Immature natural killer cell (primary cell): Measurements from ENCODE around the gene SIL1. TPM values are rescaled to one million over a fixed set of nuclear protein-coding genes. Genes with fewer than 3 reads are reported as not detected.
"Not testable (repeated sequence)": the region's sequence is repeated elsewhere in the genome, so short reads cannot be mapped to it uniquely, and the experiment has no call there.

Source experiments
- DNase-seq, 3 donors: peaks; one replicate each; pipeline ENCODE4 v3.0.0; 2022; ENCODE audit warnings: mixed read lengths in 1 of 3
- H3K27ac Mint-ChIP-seq, 6 donors: one replicate each; pipeline ENCODE4 v1.8.0; 2020; ENCODE audit warnings: mixed read lengths in 6 of 6, mild to moderate bottlenecking in 5 of 6, inconsistent platforms in 4 of 6, moderate library complexity in 3 of 6
- H3K27me3 Mint-ChIP-seq, 3 donors: one replicate each; pipeline ENCODE4 v1.8.0; 2020 to 2021; ENCODE audit warnings: low read depth in 3 of 3, mild to moderate bottlenecking in 3 of 3, mixed read lengths in 3 of 3, moderate library complexity in 3 of 3, inconsistent platforms in 1 of 3
- H3K36me3 Mint-ChIP-seq, 3 donors: one replicate each; pipeline ENCODE4 v1.8.0; 2020; ENCODE audit warnings: mixed read lengths in 3 of 3, inconsistent platforms in 2 of 3, mild to moderate bottlenecking in 2 of 3
- H3K4me1 Mint-ChIP-seq, 2 donors: one replicate each; pipeline ENCODE4 v1.8.0; 2020; ENCODE audit warnings: inconsistent platforms in 2 of 2, mild to moderate bottlenecking in 2 of 2, mixed read lengths in 2 of 2, moderate library complexity in 1 of 2
- H3K4me3 Mint-ChIP-seq, 5 donors: one replicate each; pipeline ENCODE4 v1.8.0; 2020; ENCODE audit warnings: mild to moderate bottlenecking in 5 of 5, mixed read lengths in 5 of 5, inconsistent platforms in 3 of 5, moderate library complexity in 3 of 5
- H3K9me3 Mint-ChIP-seq, 6 donors: one replicate each; pipeline ENCODE4 v1.8.0; 2020; ENCODE audit warnings: mild to moderate bottlenecking in 6 of 6, mixed read lengths in 6 of 6, inconsistent platforms in 4 of 6, moderate library complexity in 3 of 6
- polyA plus RNA-seq, 3 donors: library from polyadenylated mRNA; unstranded; fragments of 300-500 nt; fragmentation: Illumina TruSeq; gene quantifications; one replicate each; pipeline ENCODE4 v1.2.3, GENCODE V29; 2021

The SIL1 gene
- polyA plus RNA-seq, 3 donors from 2014 or later = 22.0 to 22.7 (median 22.1) TPM

GRCh38 chr5:139178935-139179334 lies 19.2 kb downstream of the SIL1 start:
- Mint-ChIP-seq H3K4me1 (peaks cover 24 to 34% of the 10 kb centered on the region in 2 donors), H3K27me3 (peaks cover 0 to 3% (median 0%) of the 10 kb centered on the region in 3 donors), H3K36me3 (no peaks in the 10 kb centered on the region), H3K9me3 (peaks cover 0 to 3% (median 0%) of the 10 kb centered on the region in 6 donors), H3K27ac (peak overlapping the region in 3 of 6 donors; percentile 7 to 86 (median 51)), H3K4me3 (no peak overlapping the region)
- no peak for DNase-seq

GRCh38 chr5:139178589-139178917 lies 19.6 kb downstream of the SIL1 start:
- no peaks in the 10 kb centered on the region for H3K36me3 Mint-ChIP-seq
- H3K27ac Mint-ChIP-seq = peak overlapping the region in 5 of 6 donors; percentile 51 to 75 (median 61)
- peaks cover 0 to 3% (median 0%) of the 10 kb centered on the region in 6 donors for H3K9me3 Mint-ChIP-seq
- H3K4me1 Mint-ChIP-seq = peaks cover 24 to 34% of the 10 kb centered on the region in 2 donors
- peak overlapping the region in 4 of 5 donors; percentile 4 to 52 (median 20) for H3K4me3 Mint-ChIP-seq
- peaks cover 0 to 3% (median 0%) of the 10 kb centered on the region in 3 donors for H3K27me3 Mint-ChIP-seq
- DNase-seq = no peak

GRCh38 chr5:139177809-139178588 lies 20.2 kb downstream of the SIL1 start:
- Mint-ChIP-seq H3K36me3 (no peaks in the 10 kb centered on the region), H3K27me3 (peaks cover 0 to 3% (median 0%) of the 10 kb centered on the region in 3 donors), H3K4me3 (peak overlapping the region in 4 of 5 donors; percentile 5 to 52 (median 21)), H3K4me1 (peaks cover 24 to 34% of the 10 kb centered on the region in 2 donors), H3K27ac (peak overlapping the region; percentile 51 to 75 (median 67)), H3K9me3 (peaks cover 0 to 3% (median 0%) of the 10 kb centered on the region in 6 donors)
- peak; percentile 46 to 57 (median 54) for DNase-seq

- not testable (repeated sequence) for DNase-seq, H3K27me3 Mint-ChIP-seq, H3K9me3 Mint-ChIP-seq, H3K36me3 Mint-ChIP-seq
- peaks cover 24 to 34% of the 10 kb centered on the region in 2 donors for H3K4me1 Mint-ChIP-seq
- peak overlapping the region in 5 of 6 donors; percentile 51 to 75 (median 61) for H3K27ac Mint-ChIP-seq
- H3K4me3 Mint-ChIP-seq = peak overlapping the region in 1 of 5 donors; percentile 8
Measured at GRCh38 chr5:139177281-139177680, 20.9 kb downstream of the SIL1 start.

GRCh38 chr5:139174382-139174781 lies 23.8 kb downstream of the SIL1 start:
- Mint-ChIP-seq H3K9me3 (peaks cover 7 to 15% (median 11%) of the 10 kb centered on the region in 6 donors), H3K4me1 (peaks cover 26 to 32% of the 10 kb centered on the region in 2 donors)
- H3K36me3 Mint-ChIP-seq, H3K4me3 Mint-ChIP-seq, DNase-seq, H3K27me3 Mint-ChIP-seq, H3K27ac Mint-ChIP-seq: not testable (repeated sequence)

- Mint-ChIP-seq H3K27ac (no peak overlapping the region), H3K27me3 (no peaks in the 10 kb centered on the region), H3K36me3 (peaks cover 6 to 10% (median 7%) of the 10 kb centered on the region in 3 donors), H3K9me3 (peaks cover 7 to 15% (median 11%) of the 10 kb centered on the region in 6 donors), H3K4me3 (no peak overlapping the region), H3K4me1 (peaks cover 18 to 23% of the 10 kb centered on the region in 2 donors)
- no peak for DNase-seq
Measured at GRCh38 chr5:139171779-139172404, 26.3 kb downstream of the SIL1 start.

- no peak for DNase-seq
- peaks cover 6 to 10% (median 7%) of the 10 kb centered on the region in 3 donors for H3K36me3 Mint-ChIP-seq
- peaks cover 9 to 14% of the 10 kb centered on the region in 2 donors for H3K4me1 Mint-ChIP-seq
- no peak overlapping the region for H3K4me3 Mint-ChIP-seq
- no peak overlapping the region for H3K27ac Mint-ChIP-seq
- H3K9me3 Mint-ChIP-seq = peaks cover 5 to 15% (median 11%) of the 10 kb centered on the region in 6 donors
- H3K27me3 Mint-ChIP-seq = no peaks in the 10 kb centered on the region
Measured at GRCh38 chr5:139167952-139168720, 30.0 kb downstream of the SIL1 start.

- no peak for DNase-seq
- Mint-ChIP-seq H3K9me3 (peaks cover 5 to 11% (median 9%) of the 10 kb centered on the region in 6 donors), H3K4me1 (peaks cover 9 to 14% of the 10 kb centered on the region in 2 donors), H3K27ac (no peak overlapping the region), H3K27me3 (peaks cover 0 to 1% (median 0%) of the 10 kb centered on the region in 3 donors), H3K36me3 (peaks cover 6 to 12% (median 10%) of the 10 kb centered on the region in 3 donors), H3K4me3 (no peak overlapping the region)
Measured at GRCh38 chr5:139167533-139167932, 30.6 kb downstream of the SIL1 start.

GRCh38 chr5:139167063-139167462 lies 31.1 kb downstream of the SIL1 start:
- Mint-ChIP-seq H3K27ac (peak overlapping the region in 2 of 6 donors; percentile 10 to 46), H3K36me3 (peaks cover 6 to 10% (median 9%) of the 10 kb centered on the region in 3 donors), H3K4me3 (no peak overlapping the region), H3K4me1 (peaks cover 9 to 14% of the 10 kb centered on the region in 2 donors), H3K27me3 (peaks cover 0 to 1% (median 0%) of the 10 kb centered on the region in 3 donors), H3K9me3 (peaks cover 3 to 7% (median 5%) of the 10 kb centered on the region in 6 donors)
- DNase-seq = no peak

GRCh38 chr5:139164897-139165296 lies 33.3 kb downstream of the SIL1 start:
- H3K27me3 Mint-ChIP-seq, H3K4me3 Mint-ChIP-seq, H3K27ac Mint-ChIP-seq, H3K36me3 Mint-ChIP-seq, DNase-seq, H3K9me3 Mint-ChIP-seq: not testable (repeated sequence)
- peaks cover 8 to 14% of the 10 kb centered on the region in 2 donors for H3K4me1 Mint-ChIP-seq

- peaks cover 0 to 1% (median 0%) of the 10 kb centered on the region in 3 donors for H3K27me3 Mint-ChIP-seq
- DNase-seq = no peak
- H3K9me3 Mint-ChIP-seq = no peaks in the 10 kb centered on the region
- H3K4me3 Mint-ChIP-seq = no peak overlapping the region
- H3K27ac Mint-ChIP-seq = no peak overlapping the region
- peaks cover 8 to 14% of the 10 kb centered on the region in 2 donors for H3K4me1 Mint-ChIP-seq
- peaks cover 1 to 5% (median 2%) of the 10 kb centered on the region in 3 donors for H3K36me3 Mint-ChIP-seq
Measured at GRCh38 chr5:139164020-139164419, 34.1 kb downstream of the SIL1 start.

- H3K27ac Mint-ChIP-seq = no peak overlapping the region
- no peak for DNase-seq
- H3K9me3 Mint-ChIP-seq = no peaks in the 10 kb centered on the region
- peaks cover 4 to 6% of the 10 kb centered on the region in 2 donors for H3K4me1 Mint-ChIP-seq
- no peak overlapping the region for H3K4me3 Mint-ChIP-seq
- peaks cover 3 to 5% (median 4%) of the 10 kb centered on the region in 3 donors for H3K36me3 Mint-ChIP-seq
- peaks cover 0 to 1% (median 0%) of the 10 kb centered on the region in 3 donors for H3K27me3 Mint-ChIP-seq
Measured at GRCh38 chr5:139162448-139162847, 35.7 kb downstream of the SIL1 start.

- peaks cover 0 to 4% (median 0%) of the 10 kb centered on the region in 3 donors for H3K27me3 Mint-ChIP-seq
- H3K9me3 Mint-ChIP-seq = no peaks in the 10 kb centered on the region
- no peak overlapping the region for H3K4me3 Mint-ChIP-seq
Measured at GRCh38 chr5:139158791-139159190, 39.4 kb downstream of the SIL1 start.

More at GRCh38 chr5:139158791-139159190, 39.4 kb downstream of the SIL1 start:
- peaks cover 3 to 5% (median 4%) of the 10 kb centered on the region in 3 donors for H3K36me3 Mint-ChIP-seq
- no peak for DNase-seq
- no peaks in the 10 kb centered on the region for H3K4me1 Mint-ChIP-seq
- no peak overlapping the region for H3K27ac Mint-ChIP-seq
